GM18499 (cell line): ENCODE data around the gene PARD3.
"Not testable (repeated sequence)": the region's sequence is repeated elsewhere in the genome, so short reads cannot be mapped to it uniquely, and the experiment has no call there.

Experiments used
- ATAC-seq: cut with Tn5 transposase; IDR thresholded peaks from one replicate; pipeline ENCODE4 v1.9.1; 2021; ENCODE audit warnings: moderate number of reproducible peaks; ENCODE audit not compliant: insufficient read depth, unreplicated experiment

The PARD3 gene

GRCh38 chr10:34801097-34801733 lies 13.9 kb downstream of the PARD3 start:
- no peak for ATAC-seq

GRCh38 chr10:34800624-34801023 lies 14.5 kb downstream of the PARD3 start:
- no peak for ATAC-seq

- no peak for ATAC-seq
Measured at GRCh38 chr10:34798654-34799053, 16.4 kb downstream of the PARD3 start.

GRCh38 chr10:34797155-34797554 lies 17.9 kb downstream of the PARD3 start:
- no peak for ATAC-seq

- ATAC-seq = no peak
Measured at GRCh38 chr10:34796133-34796532, 19.0 kb downstream of the PARD3 start.

- no peak for ATAC-seq
Measured at GRCh38 chr10:34795334-34795733, 19.8 kb downstream of the PARD3 start.

- ATAC-seq = no peak
Measured at GRCh38 chr10:34794835-34795234, 20.3 kb downstream of the PARD3 start.

GRCh38 chr10:34793581-34793980 lies 21.5 kb downstream of the PARD3 start:
- ATAC-seq = not testable (repeated sequence)

GRCh38 chr10:34792881-34793280 lies 22.2 kb downstream of the PARD3 start:
- no peak for ATAC-seq

- ATAC-seq = no peak
Measured at GRCh38 chr10:34791947-34792346, 23.1 kb downstream of the PARD3 start.

GRCh38 chr10:34791228-34791627 lies 23.9 kb downstream of the PARD3 start:
- no peak for ATAC-seq

GRCh38 chr10:34789966-34790506 lies 25.1 kb downstream of the PARD3 start:
- no peak for ATAC-seq

- no peak for ATAC-seq
Measured at GRCh38 chr10:34786464-34786863, 28.6 kb downstream of the PARD3 start.

- ATAC-seq = no peak
Measured at GRCh38 chr10:34781711-34782110, 33.4 kb downstream of the PARD3 start.

- ATAC-seq = peak; percentile 50
Measured at GRCh38 chr10:34780818-34781380, 34.2 kb downstream of the PARD3 start.

GRCh38 chr10:34778237-34778636 lies 36.9 kb downstream of the PARD3 start:
- no peak for ATAC-seq

- no peak for ATAC-seq
Measured at GRCh38 chr10:34776090-34776690, 38.9 kb downstream of the PARD3 start.

- no peak for ATAC-seq
Measured at GRCh38 chr10:34775044-34775637, 40.0 kb downstream of the PARD3 start.

- ATAC-seq = no peak
Measured at GRCh38 chr10:34773636-34774630, 41.2 kb downstream of the PARD3 start.

- ATAC-seq = no peak
Measured at GRCh38 chr10:34771525-34771924, 43.6 kb downstream of the PARD3 start.
